Measurements from ENCODE around the gene NDUFAF8. TPM values are rescaled to one million over a fixed set of nuclear protein-coding genes. Genes with fewer than 3 reads are reported as not detected.

The NDUFAF8 gene
- 10 to 100 TPM; 17.8 to 39.4 (median 25.9) TPM for total RNA-seq

DNA sequence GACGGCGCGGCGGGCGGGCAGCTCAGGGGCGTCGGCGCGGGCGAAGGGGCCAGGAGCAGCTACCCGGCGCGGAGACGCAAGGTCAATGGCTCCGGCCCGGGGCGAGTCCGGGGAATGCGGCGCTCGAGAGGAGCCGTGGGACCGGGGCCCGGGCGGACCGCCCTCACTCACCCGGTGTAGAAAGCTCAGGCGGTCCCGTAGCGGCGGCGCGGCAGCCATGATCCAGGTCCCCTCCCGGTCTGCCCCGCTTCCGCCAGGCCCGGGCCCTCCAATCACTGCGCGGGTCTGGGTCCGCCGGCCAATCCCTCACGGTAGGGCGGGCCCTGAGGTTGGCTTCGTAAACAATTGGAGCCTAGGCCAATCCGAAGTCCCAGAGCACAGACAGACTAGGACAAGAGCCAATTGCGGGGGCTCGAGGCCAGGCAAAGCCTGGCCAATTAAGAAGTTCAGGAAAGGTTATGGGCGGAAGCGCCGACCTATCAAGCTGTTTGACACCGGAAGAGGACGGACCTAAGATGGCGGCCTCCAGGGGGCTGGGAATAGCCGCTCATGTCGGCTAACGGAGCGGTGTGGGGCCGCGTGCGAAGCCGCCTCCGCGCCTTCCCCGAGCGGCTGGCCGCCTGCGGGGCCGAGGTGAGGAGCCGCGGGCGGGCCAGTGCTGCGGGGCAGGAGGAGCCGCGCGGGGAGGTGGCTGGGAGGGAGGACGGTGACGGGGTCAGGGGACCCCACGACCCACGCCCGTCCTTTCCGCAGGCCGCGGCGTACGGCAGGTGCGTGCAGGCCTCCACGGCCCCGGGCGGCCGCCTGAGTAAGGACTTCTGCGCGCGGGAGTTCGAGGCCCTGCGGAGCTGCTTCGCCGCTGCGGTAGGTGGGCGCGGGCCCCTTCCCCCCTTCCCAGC, at the start of gene NDUFAF8, which contains the start of gene TEPSIN:
NDUFAF8 (plus strand) TSS at position 504 of the 899 bp plus-strand sequence; CDS start at position 550, 46 bp downstream.
TEPSIN (minus strand) TSS at position 241 of the 899 bp plus-strand sequence; CDS start at position 219, 22 bp downstream.
- Histone ChIP-seq H3K36me3 (peaks cover 8% of the 10 kb centered on the region), H3K27ac (peak within 1 kb of the TSS; percentile 82), H3K4me1 (peaks cover 45% of the 10 kb centered on the region), H3K27me3 (no peaks in the 10 kb centered on the region), H3K4me3 (peak within 1 kb of the TSS; percentile 90), H3K9me3 (no peaks in the 10 kb centered on the region)
- under 1% methylated on average over 33 of the region's 100 CpGs for WGBS
- TF ChIP-seq POLR2A (IDR thresholded peaks at IDR 0.05) (peak in 1 of 2 donors; percentile 28), POLR2AphosphoS5 (IDR thresholded peaks at IDR 0.05) (peak in 2 of 3 donors; percentile 15 to 86), EP300 (IDR thresholded peaks at IDR 0.05) (no peak)
- DNase-seq (ENCODE audit: low spot score in 2 of 2), result peak; percentile 98 to 99

DNA sequence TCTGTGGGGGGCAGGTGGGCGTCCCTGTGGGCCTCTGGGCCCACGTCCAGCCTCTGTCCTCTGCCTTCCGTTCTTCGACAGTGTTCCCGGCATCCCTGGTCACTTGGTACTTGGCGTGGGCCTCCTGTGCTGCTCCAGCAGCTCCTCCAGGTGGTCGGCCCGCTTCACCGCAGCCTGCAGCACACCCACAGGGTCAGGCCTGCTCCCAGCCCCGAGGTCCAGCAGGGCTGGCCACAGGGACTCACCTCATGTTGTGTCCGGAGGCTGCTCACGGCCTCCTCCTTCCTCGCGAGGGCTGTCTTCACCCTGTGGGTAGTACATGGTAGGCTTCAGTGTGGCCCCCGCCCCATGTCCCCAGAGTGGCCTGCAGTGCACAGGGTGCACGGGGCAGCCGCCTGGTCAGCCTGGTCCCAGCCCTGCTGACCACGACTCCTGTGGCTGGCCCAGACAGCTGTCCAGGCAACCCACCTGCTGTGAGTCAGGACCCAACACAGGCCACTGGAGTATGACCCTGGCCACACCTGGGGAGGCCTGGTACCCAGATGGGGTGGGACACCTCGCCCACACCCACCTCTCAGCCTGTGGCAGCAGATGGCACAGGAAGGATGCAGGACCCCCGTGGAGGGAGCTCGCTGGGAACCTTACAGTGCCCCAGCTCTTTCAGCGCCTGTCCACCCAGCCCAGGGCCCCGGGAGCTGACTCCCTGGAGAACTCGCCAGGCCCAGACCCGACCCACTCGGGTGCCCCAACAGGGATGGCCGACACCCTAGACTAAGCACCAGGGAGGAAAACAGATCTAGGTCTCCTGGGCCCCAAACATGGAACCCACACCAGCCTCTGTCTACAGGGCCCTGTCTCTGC, 49.2 kb upstream of the NDUFAF8 start:
- H3K4me3 ChIP-seq, result no peak overlapping the region
- no peak overlapping the region for H3K27ac ChIP-seq
- no peak for DNase-seq (ENCODE audit: low spot score in 2 of 2)
- H3K9me3 ChIP-seq, result no peaks in the 10 kb centered on the region
- no peaks in the 10 kb centered on the region for H3K4me1 ChIP-seq
- no peaks in the 10 kb centered on the region for H3K27me3 ChIP-seq
- 90% methylated on average over 13 of the region's 27 CpGs for WGBS
- no peak for TF ChIP-seq EP300 (IDR thresholded peaks at IDR 0.05)
- TF ChIP-seq, protein P1, sequence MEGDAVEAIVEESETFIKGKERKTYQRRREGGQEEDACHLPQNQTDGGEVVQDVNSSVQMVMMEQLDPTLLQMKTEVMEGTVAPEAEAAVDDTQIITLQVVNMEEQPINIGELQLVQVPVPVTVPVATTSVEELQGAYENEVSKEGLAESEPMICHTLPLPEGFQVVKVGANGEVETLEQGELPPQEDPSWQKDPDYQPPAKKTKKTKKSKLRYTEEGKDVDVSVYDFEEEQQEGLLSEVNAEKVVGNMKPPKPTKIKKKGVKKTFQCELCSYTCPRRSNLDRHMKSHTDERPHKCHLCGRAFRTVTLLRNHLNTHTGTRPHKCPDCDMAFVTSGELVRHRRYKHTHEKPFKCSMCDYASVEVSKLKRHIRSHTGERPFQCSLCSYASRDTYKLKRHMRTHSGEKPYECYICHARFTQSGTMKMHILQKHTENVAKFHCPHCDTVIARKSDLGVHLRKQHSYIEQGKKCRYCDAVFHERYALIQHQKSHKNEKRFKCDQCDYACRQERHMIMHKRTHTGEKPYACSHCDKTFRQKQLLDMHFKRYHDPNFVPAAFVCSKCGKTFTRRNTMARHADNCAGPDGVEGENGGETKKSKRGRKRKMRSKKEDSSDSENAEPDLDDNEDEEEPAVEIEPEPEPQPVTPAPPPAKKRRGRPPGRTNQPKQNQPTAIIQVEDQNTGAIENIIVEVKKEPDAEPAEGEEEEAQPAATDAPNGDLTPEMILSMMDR (IDR thresholded peaks at IDR 0.05), result no peak
- TF ChIP-seq POLR2A (IDR thresholded peaks at IDR 0.05), result no peak
- TF ChIP-seq POLR2AphosphoS5 (IDR thresholded peaks at IDR 0.05), result no peak
- H3K36me3 ChIP-seq, result peaks cover 13% of the 10 kb centered on the region

DNA sequence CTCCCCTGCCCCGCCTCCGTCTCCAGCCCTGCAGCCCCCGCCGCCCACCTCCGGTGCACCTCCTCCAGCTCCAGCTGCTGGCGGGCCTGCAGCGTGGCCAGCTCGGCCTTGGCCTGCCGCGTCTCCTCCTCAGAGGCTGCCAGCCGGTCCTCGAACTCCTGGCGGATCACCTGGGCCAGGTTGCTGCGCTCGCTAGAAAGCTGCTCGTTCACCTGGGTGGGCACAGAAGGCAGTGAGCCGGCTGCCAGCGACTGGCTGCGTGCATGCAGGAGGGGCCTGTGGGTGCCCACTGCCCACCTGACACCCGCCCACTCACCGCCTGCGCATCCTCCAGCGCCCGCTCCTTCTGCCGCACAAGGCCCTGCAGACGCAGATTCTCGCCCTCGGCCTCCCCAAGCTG, 48.5 kb upstream of the NDUFAF8 start:
- Histone ChIP-seq H3K27me3 (no peaks in the 10 kb centered on the region), H3K4me3 (no peak overlapping the region), H3K9me3 (no peaks in the 10 kb centered on the region), H3K4me1 (no peaks in the 10 kb centered on the region), H3K36me3 (peaks cover 13% of the 10 kb centered on the region), H3K27ac (no peak overlapping the region)
- TF ChIP-seq EP300 (IDR thresholded peaks at IDR 0.05), result no peak
- DNase-seq (ENCODE audit: low spot score in 2 of 2), result no peak
- 93% methylated on average over 17 of the region's 28 CpGs for WGBS

DNA sequence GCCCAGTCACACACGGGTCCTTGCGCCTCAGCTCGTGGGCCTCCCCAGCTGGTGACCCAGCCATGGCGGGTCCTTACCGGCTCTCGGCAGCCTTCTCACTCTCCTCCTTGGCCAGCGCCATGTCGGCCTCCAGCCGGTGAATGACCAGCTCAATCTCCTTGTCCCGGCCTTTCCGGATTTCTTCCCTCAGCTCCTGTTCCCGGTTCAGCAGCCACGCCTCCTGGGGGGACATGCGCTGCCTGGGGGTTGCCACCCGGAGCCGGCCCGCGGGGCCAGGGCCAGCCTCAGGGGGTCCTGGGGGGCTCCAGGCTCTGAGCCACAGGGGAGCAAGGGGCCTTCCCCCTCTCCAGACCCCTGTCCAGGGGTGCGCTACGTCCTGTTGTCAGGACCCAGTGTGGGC, 48.0 kb upstream of the NDUFAF8 start:
- Histone ChIP-seq H3K9me3 (no peaks in the 10 kb centered on the region), H3K36me3 (peaks cover 13% of the 10 kb centered on the region), H3K27me3 (no peaks in the 10 kb centered on the region), H3K4me3 (no peak overlapping the region), H3K4me1 (no peaks in the 10 kb centered on the region), H3K27ac (no peak overlapping the region)
- DNase-seq (ENCODE audit: low spot score in 2 of 2), result no peak
- WGBS, result 88% methylated on average over 19 of the region's 20 CpGs
- TF ChIP-seq POLR2A (IDR thresholded peaks at IDR 0.05), result no peak
- TF ChIP-seq, protein P1 (IDR thresholded peaks at IDR 0.05), result no peak

GRCh38 chr17:81191646-81192045, 47.5 kb upstream of the NDUFAF8 start:
- Histone ChIP-seq H3K27me3 (no peaks in the 10 kb centered on the region), H3K27ac (no peak overlapping the region), H3K9me3 (no peaks in the 10 kb centered on the region), H3K4me3 (no peak overlapping the region), H3K36me3 (peaks cover 16% of the 10 kb centered on the region), H3K4me1 (no peaks in the 10 kb centered on the region)
- DNase-seq (ENCODE audit: low spot score in 2 of 2), result no peak
- 85% methylated on average over 5 of the region's 14 CpGs for WGBS
- no peak for TF ChIP-seq POLR2A (IDR thresholded peaks at IDR 0.05)

DNA sequence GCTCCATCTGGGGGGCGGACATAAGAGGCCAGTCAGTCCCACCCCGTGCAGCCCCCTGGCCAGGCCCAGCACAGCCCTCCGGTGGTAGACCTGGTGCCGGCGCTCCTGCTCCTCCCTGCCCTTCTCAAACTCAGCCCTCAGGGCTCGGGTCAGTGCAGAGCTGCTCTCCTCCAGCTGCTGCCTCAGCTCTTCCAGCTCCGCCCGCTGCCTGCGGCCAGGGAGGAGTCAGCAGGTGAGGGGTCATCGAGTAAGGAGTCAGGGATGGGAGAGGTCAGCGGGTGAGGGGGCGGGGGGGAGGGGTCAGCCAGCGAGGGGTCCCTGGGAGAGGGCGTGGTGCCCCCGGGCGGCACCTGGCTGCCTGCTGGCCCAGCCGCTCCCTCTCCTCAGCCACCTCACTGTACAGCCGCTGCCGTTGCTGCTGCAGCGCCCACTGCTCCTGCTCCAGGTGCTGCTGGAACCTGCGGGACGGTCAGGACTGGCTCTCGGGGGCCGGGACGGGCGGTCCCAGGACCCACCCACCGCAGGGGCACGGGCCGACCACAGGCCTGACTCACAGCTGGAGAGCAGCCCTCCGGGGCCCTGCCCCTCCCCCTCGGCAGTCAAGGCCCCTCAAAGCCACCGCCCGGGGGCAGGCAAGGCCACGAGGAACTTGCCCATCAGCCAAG, 46.6 kb upstream of the NDUFAF8 start:
- Histone ChIP-seq H3K27ac (no peak overlapping the region), H3K27me3 (no peaks in the 10 kb centered on the region), H3K4me1 (no peaks in the 10 kb centered on the region), H3K4me3 (no peak overlapping the region), H3K9me3 (no peaks in the 10 kb centered on the region), H3K36me3 (peaks cover 20% of the 10 kb centered on the region)
- WGBS, result 64% methylated on average over 16 of the region's 34 CpGs
- TF ChIP-seq EP300 (IDR thresholded peaks at IDR 0.05) (no peak), POLR2A (IDR thresholded peaks at IDR 0.05) (no peak), POLR2AphosphoS5 (IDR thresholded peaks at IDR 0.05) (no peak)
- TF ChIP-seq, protein P1 (IDR thresholded peaks at IDR 0.05), result no peak
- DNase-seq (ENCODE audit: low spot score in 2 of 2), result no peak
